ENCODE measurements around the gene SNX33.

Gene SNX33

DNA sequence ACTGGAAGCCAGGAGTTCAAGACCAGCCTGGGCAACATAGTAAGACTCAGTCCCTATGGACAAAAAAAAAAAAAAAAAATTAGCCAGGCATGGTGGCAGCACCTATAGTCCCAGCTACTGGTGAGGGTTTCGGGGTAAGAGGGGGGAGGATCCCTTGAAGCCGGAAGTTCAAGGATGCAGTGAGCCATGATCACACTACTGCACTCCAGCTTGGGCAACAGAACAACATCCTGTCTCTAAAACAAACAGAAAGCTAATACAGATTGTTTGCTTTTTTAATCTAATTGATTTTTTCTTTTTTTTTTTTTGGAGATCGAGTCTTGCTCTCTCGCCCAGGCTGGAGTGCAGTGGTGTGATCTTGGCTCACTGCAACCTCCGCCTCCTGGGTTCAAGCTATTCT, 6.1 kb upstream of the SNX33 start:
- no peak for DNase-seq

DNA sequence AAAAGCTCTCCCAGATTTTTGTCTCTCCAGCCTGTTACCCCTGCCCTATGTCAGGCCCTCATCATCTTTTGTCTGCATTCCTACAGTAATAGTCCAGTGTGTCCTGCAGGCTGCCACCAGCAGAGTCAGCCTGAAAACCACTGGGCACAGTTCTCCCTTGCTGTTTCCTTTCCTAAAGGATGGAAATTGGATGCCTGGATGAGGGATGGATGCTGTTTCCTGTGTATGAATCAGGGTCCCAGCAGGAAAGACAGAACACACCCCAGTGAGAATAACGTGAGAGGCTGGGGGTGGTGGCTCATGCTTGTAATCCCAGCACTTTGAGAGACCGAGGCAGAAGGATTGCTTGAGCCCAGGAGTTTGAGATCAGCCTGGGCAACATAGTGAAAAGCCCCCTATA, 3.3 kb upstream of the SNX33 start:
- no peak for DNase-seq

DNA sequence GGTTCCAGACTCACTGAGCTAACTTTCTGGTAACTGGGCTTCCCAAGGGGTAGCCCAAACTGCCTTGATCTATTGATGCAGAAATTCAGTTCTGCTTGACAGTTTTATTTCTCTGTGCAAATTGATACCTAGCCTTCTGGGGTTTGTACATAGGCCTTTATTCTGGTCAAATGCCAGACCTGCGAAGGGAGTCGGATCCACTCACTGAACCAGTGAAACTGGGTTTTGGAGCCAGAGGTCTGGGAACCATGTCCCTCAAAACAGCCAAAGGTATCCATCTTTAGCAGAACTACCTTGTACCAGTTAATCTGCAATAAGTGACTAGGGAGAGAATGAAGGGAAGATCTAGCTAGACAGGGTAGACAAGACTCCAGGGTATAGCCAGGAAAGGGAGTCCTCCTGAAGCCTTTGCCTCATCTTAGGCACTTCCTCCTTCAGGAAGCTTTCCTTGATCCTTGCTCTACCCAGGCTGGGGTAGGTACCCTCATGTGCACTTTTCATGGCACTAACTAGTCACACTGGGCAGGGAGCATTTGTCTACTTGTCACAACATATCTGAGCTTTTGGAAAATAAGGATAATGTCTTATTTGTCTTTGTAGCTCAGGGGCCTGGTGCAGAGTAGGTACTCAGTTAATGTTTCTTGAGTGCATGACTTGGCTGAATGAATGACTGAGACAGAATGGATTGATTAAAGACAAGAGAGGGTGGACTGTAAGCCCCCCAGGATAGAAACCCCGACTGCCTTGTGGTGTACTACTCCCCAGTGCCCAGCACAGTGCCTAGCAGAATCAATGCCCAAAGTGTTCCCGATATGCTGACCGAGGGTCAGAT, 1.4 kb upstream of the SNX33 start:
- no peak for DNase-seq

DNA sequence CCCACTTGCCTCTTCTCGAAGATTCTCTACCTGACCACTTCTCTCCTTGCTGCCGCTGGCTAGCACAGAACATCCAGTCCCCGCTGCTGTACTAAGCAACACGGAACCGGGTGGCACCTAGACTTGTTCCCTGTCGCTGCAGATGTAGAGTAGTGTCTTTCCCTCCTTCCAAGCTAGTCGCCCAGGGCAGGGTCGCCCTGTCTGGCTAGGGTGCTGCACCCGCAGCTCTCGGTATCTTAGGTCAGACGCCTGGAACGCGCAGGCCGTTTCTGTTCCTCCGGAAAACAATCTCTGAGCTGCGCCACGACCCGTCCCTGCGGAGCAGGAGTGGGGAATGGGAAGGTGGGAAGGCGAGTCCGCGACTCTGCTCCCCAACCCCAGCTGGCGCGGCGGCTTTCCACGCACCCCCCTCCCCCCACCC, 758 bp upstream of the SNX33 start:
- no peak for DNase-seq

DNA sequence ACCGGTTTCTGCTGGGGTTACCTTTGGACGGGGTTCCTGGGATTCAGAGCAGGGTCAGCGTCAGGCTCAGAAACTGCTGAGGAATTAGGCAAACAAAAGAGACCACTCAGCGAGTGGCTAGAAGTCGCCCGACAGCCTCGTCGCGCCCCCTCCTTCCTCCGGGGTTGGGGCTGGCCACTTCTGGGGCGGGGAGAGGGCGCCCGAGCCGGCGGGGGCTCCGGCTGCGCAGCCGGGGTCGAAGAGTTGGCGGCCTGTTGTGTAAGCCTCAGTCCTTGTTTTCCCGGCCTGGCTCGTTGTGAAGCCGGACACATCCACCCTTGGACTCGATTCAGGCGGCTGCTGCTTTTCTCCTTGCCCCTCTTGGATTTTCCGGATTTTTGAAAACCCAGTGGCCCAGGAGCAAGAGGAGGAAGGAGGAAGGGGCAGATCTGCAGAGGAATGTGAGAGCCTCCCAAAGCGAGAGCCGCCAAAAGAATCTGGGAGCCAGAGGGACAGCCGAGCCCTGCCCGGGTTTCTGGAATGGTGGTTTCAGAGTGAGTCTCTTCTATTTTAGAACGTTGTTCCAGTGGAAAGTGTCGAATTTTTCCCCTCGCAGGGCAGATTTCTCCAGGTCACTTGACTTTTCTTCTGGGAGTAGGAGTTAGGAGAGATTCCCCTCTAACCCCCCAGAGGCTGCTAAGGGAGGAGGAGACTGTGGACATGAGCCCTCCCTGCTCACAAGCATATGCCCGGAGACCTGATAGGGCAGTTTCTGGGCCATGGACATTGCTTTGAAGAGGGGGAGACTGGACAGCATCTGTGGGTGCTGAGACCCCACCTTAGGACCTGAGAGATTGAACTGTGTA, 666 bp downstream of the SNX33 start:
- no peak for DNase-seq

DNA sequence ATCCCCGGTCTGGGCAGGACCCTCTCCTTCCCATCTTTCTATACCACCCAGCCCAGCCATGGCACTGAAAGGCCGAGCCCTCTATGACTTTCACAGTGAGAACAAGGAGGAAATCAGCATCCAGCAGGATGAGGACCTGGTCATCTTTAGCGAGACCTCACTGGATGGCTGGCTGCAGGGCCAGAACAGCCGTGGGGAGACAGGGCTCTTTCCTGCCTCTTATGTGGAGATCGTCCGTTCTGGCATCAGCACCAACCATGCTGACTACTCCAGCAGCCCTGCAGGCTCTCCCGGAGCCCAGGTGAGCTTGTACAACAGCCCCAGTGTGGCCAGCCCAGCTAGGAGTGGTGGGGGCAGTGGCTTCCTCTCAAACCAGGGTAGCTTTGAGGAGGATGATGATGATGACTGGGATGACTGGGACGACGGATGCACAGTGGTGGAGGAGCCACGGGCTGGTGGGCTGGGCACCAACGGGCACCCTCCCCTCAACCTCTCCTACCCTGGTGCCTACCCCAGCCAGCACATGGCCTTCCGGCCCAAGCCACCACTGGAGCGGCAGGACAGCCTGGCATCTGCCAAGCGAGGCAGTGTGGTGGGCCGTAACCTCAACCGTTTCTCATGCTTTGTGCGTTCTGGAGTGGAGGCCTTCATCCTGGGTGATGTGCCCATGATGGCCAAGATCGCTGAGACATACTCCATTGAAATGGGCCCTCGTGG, 1.5 kb downstream of the SNX33 start:
- no peak for DNase-seq

DNA sequence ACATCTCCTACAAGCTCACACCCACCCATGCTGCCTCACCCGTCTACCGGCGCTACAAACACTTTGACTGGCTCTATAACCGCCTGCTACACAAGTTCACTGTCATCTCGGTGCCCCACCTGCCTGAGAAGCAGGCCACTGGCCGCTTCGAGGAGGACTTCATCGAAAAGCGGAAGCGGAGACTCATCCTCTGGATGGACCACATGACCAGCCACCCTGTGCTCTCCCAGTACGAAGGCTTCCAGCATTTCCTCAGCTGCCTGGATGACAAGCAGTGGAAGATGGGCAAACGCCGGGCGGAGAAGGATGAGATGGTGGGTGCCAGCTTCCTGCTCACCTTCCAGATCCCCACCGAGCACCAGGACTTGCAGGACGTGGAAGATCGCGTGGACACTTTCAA, 2.1 kb downstream of the SNX33 start:
- DNase-seq: no peak

DNA sequence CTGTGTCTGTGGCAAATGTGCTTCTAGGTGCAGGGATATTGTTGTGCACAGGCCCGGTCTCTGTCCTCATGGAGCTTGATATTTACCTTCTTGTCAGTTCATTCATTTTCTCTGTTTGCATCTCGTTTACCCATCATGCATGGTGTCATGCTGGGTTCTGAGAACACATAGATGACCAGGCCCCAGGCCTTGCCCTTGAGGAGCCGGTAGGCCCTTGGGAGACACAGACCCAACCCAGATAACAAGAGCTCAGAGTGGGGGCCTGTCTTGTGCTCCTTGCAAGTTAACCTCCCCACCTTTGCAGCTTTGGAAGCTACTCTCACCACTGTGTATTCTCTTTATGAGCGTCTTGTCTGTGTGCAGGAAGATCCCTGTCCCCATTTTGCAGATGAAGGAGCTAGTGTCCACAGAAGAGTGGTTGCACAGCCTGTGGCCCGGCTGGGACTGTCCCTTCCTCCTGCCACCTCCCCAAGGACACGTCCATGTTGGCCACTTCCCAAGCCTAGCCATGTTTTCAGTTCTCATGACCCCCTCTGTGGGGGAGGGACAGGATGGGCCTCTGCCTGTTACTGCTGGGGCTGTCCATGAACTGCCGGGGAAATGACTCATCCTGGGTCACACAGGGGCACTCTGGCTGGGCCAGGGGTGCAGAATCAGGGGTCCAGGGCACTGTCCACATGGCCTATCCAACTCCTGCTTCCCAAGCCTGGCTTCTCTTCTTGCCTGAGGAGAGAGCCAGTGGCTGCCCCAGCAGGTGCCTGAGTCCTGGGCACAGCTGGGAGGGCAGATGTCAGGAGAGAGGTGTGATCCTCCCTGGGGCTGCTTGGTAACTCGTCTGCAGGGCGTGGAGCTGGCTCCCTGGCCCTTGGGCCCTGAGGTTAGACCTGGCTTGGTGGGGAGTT, 3.4 kb downstream of the SNX33 start:
- peak; percentile 36 to 56 for DNase-seq

DNA sequence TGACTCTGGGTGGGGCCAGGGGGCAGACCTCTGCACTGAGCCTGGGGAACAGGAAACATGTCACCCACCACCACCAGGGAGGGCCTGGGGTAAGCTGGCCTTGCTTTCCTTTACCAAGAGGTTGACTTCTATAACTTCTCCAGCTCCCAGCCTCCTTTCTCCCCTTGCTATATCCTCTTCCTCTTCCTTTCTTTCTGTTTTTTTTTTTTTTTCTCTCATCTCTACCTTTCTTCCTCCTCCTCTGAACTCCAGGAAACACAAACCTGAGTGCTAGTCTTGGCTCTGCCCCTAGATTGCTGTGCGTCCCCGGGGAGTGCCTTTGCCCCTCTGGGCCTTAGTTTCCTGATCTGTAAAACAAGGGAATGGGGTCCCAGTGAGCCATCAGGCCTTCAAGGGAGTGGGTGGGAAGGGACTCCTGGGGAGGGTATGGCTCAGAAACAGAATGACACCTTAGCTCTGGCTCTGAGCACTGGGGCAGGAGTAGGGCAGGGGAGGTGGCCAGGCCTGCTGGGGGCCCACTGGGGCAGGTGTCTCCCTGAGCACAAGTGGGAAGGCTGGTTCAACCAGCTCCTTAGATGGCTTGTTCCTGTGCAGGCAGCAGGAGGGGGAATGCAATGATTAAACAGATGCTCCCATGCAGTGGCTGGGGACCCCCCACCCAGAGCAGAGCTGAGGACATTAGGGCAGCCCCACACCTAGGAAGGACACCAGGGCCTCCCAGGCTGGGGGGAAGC, 4.3 kb downstream of the SNX33 start:
- DNase-seq: no peak

DNA sequence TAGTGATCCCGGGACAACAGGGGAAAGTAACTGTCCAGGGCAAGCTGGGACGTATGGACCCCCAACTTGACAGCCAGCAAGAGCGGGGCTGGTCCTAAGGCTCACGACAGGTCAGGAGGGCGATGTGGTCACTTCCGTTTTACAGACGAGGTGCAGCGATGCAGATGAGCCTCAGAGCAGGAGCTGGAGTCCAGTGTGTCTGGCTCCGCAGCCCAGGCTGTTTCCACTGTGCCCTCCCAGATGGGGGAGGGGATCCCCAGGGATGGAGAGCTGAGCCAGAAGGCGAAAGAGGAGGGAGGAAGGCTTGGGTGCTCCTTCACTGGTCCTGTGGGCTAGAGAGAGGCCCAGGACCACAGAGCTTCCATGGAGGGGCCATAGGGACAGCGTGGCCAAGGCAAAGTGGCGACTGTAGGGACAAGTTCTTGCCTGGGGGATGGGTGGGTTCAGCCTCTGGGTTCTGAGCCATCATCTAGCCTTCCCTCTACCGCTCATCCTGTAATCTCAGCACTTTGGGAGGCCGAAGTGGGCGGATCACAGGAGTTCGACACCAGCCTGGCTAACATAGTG, 5.7 kb downstream of the SNX33 start:
- DNase-seq: no peak

DNA sequence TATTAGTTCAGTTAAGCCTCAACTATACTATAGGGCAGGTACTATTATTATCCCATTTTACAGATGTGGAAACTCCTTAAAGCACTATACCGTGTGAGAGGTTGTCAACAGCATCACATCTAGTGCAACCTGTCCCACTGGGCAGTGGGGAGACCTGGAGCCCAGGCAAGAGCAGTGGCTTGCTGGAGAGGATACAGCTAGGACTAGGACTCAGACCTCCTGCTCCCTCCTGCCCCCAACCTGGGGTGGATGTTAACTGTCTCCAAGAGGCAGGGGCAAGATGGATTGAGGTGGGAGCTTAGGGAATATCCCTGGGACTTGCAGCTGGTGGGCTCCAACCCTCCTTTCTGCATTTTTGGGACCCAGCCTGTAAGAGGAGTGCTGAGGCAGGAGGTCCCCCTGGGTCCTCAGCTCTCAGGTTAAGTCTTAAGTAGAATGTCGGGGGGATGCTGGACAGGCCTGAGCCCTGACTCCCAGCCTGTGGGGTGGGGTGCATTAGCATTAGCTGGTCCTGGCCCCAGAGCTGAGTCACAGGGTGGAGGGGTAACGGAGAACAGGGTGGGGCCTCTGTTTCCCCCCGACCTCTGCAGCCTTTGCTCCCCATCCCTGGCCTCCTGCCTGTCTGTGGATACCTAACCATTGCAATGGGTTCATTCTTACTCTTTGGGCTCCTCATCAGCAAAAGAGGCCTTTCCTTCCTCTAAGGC, 6.6 kb downstream of the SNX33 start:
- no peak for DNase-seq

DNA sequence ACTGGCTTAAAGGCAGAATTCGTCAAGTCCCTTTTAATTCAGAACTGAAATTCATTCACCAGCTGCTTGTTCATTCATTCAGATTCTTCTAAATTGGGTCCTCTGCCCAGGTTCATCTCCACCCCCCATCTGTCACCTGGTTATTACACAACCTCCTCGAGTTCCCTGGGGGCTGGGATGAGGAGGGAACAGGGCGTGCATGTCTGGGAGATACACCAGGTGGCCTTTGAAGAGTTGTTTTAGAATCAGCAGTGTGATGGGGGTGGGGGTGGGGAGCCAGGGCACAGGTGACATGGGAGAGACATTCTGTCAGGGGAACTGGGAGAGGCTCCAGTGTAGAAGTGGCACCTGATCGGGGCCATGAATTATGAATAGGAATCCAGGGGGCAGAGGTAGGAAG, 8.2 kb downstream of the SNX33 start:
- DNase-seq: no peak

DNA sequence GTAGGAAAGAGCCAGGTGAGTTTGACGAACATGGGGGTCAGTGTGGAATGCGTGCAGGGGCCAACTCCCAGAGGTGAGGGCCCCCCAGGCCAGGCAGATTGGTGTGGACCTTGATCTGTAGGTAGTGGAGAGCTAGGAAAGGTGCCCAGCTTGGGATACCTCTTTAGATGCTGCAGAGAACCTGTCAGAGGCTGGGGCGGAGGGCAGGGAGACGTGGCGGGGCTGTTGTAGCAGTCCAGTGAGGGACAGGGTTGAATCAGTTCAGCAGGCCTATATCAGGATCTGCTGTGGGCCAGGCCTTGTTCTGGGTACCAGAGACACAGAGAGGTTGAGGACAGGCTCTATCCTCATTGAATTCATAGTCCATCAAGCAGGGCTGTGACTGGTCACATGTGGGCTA, 8.6 kb downstream of the SNX33 start:
- DNase-seq: no peak

DNA sequence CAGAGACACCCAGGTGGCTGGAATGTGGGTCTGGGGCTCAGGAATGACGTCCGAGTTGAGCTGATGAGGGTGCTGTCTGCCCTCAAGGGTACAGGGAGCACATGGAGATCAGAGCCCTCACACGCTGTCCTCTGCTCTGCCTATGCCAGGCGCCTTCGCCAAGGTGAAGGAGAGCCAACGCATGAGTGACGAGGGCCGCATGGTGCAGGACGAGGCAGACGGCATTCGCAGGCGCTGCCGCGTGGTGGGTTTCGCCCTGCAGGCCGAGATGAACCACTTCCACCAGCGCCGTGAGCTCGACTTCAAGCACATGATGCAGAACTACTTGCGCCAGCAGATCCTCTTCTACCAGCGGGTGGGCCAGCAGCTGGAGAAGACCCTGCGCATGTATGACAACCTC, 9.1 kb downstream of the SNX33 start:
- no peak for DNase-seq

DNA sequence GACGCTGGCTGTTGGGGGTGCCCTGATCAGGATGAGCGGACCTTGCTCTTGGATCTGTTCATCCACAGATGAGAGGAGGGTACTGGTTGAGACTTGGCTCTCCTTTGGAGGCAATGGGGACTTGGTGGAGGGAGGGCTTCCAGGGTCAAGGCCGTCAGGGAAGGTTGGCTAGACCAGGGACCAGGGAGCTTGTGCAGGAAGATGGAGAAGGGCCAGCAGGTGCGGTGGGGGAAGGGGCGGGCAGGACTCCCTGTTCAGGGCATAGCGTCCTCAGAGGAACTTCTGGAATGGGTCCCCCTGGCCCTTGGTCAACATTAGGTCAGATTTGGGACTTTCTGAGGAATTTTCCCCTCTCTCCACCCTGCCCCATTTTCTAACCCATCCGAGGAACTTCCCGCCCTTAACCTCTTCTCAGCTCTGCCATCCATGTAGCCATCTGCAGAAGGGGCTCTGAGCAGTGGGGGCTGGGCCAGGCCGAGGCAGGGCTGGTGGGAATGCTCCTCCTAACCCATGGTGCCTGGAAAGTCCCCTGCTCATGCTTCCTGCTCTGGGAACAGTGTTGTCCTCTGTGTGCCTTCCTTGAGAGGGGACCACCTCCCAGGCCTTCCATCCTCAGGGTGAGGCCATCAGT, 11.5 kb downstream of the SNX33 start:
- no peak for DNase-seq

DNA sequence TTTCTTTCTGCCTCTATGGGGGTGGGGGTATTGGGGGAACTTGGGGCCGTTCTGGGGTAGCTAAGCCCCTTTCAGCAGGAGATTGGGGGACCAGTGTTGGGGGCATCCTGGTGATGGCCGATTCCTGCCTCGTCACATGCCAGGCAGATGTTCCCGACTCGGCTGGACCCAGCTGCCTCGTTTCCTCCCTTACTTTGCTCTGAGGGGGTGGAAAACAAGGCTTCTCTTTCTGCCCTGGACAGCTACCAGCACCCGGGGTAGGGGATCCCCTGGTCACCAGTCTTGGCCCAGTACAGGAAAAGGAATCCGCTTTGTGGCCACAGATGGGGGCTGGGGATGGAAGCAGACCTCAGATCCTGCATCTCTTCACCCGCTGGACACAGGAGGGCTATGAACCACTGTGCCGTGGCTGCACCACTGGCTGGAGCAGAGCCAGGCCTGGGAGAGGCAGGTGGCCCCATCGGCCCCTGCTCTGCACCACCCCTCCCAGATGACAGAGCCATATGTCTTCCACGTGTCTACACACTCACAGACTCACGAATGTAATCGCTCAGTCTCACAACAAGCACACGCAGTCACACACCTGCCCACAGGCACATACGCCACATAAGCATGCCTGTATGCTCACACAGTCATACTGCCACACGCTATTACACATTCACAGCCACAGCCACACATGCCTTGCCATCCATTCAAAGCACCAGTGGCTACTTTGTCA, 12.4 kb downstream of the SNX33 start:
- DNase-seq: no peak

DNA sequence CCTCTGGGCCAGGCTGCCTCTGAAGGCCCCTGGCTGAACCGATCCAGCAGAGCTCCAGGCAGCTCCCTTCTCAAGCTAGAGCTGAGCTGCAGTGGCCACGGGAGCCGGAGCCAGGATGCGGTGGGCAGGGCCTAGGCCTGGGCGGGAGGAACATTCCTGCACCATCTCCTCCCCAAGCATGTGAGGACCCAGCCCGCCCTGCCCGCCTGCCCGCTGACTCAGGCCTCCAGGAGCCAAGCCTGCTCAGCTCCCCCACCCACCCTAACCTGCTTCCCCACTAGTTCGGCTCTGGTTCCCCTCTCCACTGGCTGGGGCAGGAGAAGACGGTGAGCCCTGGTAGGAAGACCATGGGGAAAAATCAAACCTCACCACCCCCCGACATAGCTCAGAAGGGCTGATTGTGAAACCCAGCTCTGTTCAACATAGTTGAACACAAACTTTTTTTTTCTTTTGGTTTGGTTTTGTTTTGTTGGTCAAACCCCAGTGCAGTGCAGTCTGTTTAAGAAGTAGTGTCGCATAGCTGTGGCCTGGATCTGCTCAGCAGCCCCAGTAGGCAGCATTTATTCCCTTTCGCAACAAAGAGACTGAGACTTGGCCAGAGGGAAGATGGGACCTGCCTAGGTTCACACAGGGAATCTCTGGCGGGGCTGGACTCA, 13.5 kb downstream of the SNX33 start:
- DNase-seq: peak in 1 of 2 experiments; percentile 19

DNA sequence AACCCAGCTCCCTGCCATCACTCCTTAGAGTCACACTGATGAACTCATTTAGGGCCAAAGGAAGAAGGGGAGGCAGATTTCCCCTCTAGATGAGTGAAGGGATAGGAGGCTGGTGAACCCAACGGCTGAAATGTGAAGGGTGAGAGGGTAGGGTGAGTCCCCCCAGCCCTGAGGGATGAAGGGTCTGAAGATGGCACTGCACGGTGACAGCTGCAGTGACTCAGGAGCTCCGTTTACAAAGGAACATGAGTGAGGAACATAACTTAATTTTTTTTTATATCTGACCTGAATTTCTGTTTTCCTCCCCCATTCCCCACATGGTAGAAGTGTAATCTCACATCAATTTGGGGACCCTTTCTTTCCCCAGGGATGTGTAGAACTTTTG, 14.0 kb downstream of the SNX33 start:
- DNase-seq: no peak

Data from SW 1271 (cell line).